SKM-1 (cell line): ENCODE data around the gene VPS51.

Source experiments
- DNase-seq: peaks from one replicate; lab custom pipeline; 2025; ENCODE audit not compliant: unreplicated experiment; lab: John Stamatoyannopoulos, UW

The VPS51 gene

DNA sequence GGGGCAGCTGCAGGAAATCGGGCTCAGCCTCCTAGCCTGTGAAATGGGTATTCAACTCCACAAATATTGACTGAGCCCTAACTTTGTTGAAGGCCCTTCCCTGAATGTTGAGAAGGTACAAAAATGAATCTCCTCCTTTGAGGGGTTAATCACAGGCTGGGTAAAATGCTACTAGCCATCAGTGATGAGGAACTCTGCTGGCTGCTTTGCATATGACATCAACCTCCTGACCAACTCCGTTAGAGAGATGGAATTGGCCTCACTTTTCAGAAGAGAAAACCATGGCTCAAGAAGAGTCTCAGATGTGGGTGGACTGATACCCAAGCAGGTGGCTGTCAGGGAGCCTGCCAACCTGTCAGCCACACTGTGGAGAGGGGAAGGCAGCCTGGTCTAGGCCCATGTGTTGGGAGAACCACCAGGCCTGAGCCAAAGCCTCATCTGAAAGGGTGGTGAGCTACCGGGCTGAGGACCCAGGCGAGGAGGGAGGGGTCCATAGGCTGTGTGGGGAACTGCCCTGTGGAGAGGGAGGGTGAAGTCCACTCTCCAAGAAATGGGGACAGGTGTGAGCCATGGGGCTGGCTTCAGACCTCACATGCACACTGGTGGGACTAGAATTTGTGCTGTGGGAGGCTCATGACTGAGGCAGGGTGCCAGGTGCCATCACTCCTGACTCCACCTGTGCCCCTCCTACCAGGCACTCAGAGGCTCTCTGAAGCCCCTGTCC, 23.9 kb upstream of the VPS51 start:
- DNase-seq = no peak

DNA sequence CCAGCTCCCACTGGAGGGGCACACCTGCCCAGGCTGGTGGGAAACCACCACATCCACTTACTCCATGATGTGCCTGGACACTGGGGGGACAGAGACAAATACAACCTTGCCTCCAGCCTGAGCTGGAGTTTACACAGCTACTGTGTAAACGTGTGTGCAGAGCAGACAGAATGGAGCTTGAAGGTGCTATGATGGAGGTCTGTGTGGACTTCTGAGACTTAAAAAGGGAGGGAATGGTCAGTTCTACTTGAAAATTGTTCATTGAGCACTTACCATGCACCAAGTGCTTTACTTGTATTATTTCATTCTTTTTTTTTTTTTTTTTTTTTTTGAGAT, 23.4 kb upstream of the VPS51 start:
- no peak for DNase-seq

DNA sequence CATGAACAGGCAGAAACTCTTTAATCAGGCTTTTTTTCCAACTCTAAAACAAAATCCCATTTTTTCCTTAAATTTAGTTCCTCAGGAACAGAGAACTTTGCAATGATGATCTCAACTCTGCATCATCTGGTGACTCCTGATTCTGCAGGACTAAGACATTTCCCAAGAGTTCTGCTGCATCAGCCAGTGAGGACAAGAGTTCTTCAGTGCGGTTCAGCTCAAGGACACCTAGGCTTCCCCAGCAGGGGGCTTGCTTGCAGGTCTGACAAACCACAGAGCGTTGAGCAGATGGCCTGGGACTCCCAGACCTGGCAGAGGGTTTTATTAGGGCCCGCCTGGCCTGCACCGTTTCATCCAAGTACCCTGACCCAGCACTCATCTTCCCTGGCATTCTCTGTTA, 18.6 kb upstream of the VPS51 start:
- no peak for DNase-seq

DNA sequence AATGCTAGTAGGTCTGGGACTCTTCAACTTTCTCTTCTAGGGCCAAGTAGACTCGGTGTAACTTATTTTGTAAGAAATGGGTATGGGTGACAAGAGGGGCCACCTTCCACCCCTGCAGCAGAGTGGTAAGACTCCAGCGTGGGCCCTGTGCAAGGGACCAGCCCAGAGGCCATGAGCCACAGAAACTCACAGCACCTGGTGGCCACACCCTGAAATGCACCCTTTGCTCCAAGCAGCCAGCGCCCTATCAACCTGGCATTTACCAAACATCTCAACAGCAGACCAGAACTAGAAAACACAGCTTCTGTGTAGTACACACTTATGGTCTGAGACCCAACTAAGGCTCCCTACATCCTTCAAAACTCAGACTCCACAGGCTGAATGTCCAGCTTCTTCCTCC, 17.9 kb upstream of the VPS51 start:
- DNase-seq = peak; percentile 19

DNA sequence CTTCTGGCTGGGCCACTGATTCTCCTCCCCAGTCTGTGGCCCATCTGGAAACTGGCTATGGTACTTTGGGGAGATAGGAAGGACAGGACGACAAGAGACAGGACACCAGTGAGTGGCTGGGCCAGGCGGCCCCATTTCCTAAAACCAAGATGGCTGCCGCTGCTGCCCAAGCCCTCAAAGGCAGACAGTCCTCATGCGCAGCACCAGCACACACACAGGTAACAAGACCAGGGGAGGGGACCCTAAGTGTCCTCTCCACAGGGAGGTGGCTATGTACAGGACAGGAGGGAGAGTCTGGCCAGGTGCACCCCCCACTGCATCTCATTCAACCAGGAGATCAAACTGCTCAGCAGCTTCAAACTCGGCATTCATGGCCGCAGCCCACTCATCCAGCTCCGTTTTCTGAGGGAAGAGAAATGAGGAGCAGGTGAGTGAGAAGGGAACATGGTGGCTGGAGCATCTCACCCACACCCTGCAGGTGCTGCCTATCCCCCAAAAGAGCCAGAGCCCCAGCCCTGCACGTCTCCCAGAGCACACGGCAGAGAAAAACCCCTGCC, 17.1 kb upstream of the VPS51 start:
- DNase-seq = no peak

DNA sequence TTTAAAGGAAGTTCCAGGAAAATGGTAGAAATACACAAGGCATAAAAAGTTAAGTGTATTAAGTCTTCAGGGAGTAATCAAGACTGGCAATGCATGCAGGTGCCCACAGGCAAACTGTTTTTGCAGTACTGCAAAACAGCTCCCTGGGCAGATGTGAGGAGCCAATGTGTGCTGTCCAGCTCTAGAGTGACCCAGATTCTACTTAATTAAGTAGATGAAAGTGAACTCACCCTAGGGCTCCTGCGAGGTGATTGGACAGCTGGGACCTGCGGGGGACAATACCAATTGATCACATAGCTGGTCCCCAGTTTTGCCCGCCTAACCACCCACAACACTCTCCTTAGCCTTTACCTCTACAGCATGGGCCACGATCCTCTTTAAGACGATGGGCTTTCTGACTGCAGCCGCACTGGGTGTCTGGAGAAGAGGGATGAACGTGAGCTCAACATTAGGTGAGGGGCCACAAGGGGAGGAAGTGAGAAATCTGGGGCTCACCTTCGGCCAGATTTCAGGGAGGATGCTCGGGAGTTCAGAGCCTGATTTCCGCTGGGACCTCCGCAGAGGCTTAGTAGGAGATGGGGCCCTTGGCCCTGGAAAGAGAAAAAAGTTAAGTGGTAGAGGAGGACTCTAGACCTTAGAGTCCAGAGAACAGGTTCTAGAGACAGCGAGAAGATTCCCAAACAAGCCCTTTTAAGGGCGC, 12.7 kb upstream of the VPS51 start:
- no peak for DNase-seq

DNA sequence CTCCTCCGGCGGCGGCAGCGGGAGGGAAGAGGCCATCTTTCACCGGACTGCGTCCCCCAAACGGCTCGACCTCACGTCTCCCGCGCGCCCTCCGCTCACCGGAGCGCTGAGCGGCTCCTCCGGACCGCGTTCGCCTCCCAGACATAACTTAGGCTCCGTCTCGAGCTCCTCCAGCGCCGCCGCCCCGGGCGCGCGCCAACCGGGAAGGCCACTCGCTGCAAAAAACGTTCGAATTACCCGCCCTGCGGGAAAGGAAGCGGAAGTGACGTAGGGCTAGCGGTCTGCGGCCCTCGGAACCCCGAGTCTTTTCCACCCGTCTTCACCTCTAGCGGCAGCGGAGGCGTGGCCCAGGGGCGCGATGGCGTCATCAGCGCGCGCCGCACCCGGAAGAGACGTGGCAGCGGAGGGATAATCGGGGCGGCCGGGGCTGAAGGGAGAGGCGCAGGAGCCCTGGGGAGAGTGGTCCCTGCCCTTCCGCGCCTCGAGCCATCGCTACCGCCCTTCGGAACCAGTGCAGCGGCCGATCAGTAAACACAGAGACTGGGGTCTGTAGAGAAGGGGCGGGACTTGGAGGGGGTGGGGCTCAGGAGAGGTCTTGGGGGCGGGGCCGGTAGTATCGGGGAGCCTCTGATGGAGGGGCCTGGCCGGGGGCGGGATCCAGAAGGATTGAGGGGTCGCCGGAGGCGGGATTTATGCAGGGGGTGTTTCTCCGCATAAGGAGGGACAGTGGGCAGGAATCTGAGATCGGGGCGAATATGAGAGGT, 12.0 kb upstream of the VPS51 start, which contains the start of the genes CDCA5 and ZFPL1:
TSS of gene CDCA5 (minus strand) at position 207 of the 764 bp plus-strand sequence. CDS start at position 145, 62 bp downstream.
TSS of gene ZFPL1 (plus strand) at position 389 of the 764 bp plus-strand sequence. CDS start 477 bp downstream, outside the sequence.
- peak; percentile 94 for DNase-seq

- no peak for DNase-seq
Measured at GRCh38 chr11:65084598-65085375, 11.2 kb upstream of the VPS51 start.

- DNase-seq = no peak
Measured at GRCh38 chr11:65085446-65085845, 10.6 kb upstream of the VPS51 start.

- no peak for DNase-seq
Measured at GRCh38 chr11:65086809-65087208, 9.2 kb upstream of the VPS51 start.

- no peak for DNase-seq
Measured at GRCh38 chr11:65087216-65087615, 8.8 kb upstream of the VPS51 start.

DNA sequence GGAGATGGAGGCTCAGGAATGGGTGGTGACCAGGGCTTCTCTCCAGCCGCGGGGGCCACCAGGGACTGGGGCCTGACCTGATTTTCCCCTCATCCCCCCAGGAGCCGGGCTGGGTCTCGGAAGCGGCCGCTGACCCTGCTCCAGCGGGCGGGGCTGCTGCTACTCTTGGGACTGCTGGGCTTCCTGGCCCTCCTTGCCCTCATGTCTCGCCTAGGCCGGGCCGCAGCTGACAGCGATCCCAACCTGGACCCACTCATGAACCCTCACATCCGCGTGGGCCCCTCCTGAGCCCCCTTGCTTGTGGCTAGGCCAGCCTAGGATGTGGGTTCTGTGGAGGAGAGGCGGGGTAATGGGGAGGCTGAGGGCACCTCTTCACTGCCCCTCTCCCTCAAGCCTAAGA, 8.2 kb upstream of the VPS51 start:
- no peak for DNase-seq

DNA sequence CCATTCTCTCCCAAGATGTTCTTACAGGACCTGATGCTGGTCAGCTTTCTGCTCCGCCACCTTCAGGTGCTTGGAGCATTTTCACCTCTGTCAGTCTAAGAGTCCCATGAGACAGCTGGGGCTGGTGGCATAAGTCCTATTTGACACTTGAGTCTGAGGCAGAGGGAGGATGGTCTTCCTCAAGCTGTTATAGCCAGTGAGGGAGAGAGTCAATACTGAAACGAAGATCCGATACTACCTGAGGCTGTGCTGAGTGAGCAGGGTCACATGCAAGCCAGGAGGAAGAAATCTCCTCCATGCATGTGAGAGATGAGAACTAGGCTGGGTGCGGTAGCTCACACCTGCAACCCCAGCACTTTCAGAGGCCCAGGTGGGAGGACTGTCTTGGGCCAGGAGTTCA, 6.4 kb upstream of the VPS51 start:
- DNase-seq = no peak

DNA sequence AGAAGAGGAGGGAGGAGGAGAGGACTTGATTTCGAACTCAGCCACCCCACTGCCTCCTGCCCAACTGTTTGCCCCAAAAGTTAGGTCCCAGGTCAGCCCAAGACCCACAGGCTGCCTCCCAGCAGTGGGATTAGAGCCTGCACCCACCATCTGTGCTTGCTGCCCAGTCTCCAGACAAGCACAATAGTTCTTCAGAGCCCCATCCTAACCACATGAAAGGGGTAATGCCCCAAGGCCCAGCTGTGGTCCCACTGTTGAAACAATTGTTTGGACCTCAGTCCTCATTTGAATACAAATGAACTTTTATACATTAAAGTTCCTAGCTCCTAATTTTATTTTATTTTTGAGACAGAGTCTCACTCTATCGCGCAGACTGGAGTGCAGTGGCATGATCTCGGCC, 5.4 kb upstream of the VPS51 start:
- DNase-seq = no peak

DNA sequence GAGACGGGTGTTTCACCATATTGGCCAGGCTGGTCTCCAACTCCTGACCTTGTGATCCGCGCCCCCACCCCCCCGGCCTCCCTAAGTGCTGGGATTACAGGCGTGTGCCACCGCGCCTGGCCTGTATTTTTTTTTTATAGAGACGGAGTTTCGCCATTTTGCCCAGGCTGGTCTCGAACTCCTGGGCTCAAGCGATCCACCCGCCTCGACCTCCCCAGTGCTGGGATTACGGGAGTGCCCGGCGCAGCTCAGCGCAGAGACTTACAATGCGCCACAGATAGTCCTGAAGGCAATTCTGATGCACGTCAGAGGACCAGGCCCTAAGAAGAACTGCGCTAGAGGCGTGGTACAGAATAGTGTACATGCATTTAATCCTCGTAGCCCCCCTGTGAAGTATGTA, 587 bp upstream of the VPS51 start:
- no peak for DNase-seq

GRCh38 chr11:65096926-65097325, 912 bp downstream of the VPS51 start:
- DNase-seq = no peak

DNA sequence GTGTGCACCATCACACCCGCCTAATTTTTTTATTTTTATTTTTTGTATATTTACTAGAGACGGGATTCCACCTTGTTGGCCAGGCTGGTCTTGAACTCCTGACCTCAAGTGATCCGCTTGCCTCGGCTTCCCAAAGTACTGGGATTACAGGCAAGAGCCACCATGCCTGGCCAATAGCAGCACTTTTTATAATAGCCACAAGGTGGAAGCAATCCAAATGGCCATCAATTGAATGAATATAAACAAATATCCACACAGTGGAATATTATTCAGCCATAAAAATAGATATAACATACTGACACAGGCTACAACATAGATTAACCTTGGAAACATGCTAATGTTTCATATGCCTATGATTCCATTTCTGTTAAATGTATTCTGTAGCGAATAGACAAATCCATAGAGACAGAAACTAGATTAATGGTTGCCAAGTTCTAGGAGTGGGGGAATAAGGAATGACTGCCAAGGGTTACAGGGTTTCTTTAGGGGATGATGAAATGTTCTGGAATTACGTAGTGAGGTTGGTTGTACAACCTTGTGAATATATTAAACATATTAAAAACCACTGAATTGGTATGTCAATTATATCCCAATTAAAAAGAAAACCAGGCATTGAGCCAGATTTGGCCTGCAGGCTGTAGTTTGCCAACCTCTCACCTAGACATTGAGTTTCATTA, 4.8 kb downstream of the VPS51 start:
- no peak for DNase-seq

GRCh38 chr11:65102142-65103095, 6.4 kb downstream of the VPS51 start:
- no peak for DNase-seq

- no peak for DNase-seq
Measured at GRCh38 chr11:65103476-65103875, 7.5 kb downstream of the VPS51 start.
